HEK293 (cell line): ENCODE measurements around the gene FHIT.

Source experiments
- CTCF ChIA-PET: fragments of 350-600 bp; formaldehyde crosslinking; extraction: SDS; loops from one replicate; lab custom pipeline; 2021; ENCODE audit warnings: antibody characterized with exemption; lab: Yijun Ruan, JAX
- POLR2A ChIA-PET: fragments of 300-600 bp; formaldehyde crosslinking; extraction: SDS; loops from one replicate; lab custom pipeline; 2020; ENCODE audit warnings: antibody characterized with exemption, inconsistent platforms; lab: Yijun Ruan, JAX
- H3K27ac ChIP-seq: fragments of 200-500 bp; sonication (Bioruptor generic); 2 replicates; pipeline ENCODE4 v1.5.1; 2014; ENCODE audit warnings: low read depth, low read length, control low read depth, inconsistent platforms; ENCODE audit errors: extremely low read depth
- H3K36me3 ChIP-seq, 2 experiments: fragments of 200-500 bp in 1 of 2; sonication (Bioruptor generic) in 1 of 2; 1 replicate in 1 of 2; 2 replicates in 1 of 2; pipeline ENCODE4 v1.5.1; 2014 to 2017; ENCODE audit warnings: inconsistent platforms in 2 of 2, low read length in 2 of 2; ENCODE audit not compliant: control insufficient read depth in 2 of 2, insufficient read depth in 1 of 2
- H3K4me1 ChIP-seq: fragments of 200-500 bp; sonication (Bioruptor generic); 2 replicates; pipeline ENCODE4 v1.5.1; 2014; ENCODE audit warnings: mild to moderate bottlenecking, low read length, inconsistent platforms; ENCODE audit not compliant: control insufficient read depth, insufficient read depth
- H3K4me3 ChIP-seq: 2 replicates; pipeline ENCODE4 v1.5.1; 2011; ENCODE audit warnings: low read depth, mild to moderate bottlenecking, control low read depth, low read length, moderate library complexity
- H3K9me3 ChIP-seq: fragments of 200-500 bp; sonication (Bioruptor generic); 2 replicates; pipeline ENCODE4 v1.5.1; 2014; ENCODE audit warnings: low read depth, low read length, inconsistent platforms; ENCODE audit not compliant: control insufficient read depth, insufficient read depth
- BCL6B ChIP-seq: fragments of 450-650 bp; formaldehyde crosslinking; IDR thresholded peaks from 2 replicates; pipeline ENCODE4 v1.5.1; 2017; ENCODE audit warnings: missing biosample characterization, missing genetic modification characterization
- GLI4 ChIP-seq: fragments of 450-650 bp; formaldehyde crosslinking; IDR thresholded peaks from 2 replicates; pipeline ENCODE4 v1.5.1; 2016; ENCODE audit warnings: missing biosample characterization, missing genetic modification characterization
- REPIN1 ChIP-seq: fragments of 450-650 bp; formaldehyde crosslinking; IDR thresholded peaks from 2 replicates; pipeline ENCODE4 v1.5.1; 2017; ENCODE audit warnings: missing biosample characterization, missing genetic modification characterization, low read depth
- TSHZ1 ChIP-seq: fragments of 450-650 bp; formaldehyde crosslinking; IDR thresholded peaks from 2 replicates; pipeline ENCODE4 v1.5.1; 2016; ENCODE audit warnings: missing biosample characterization, missing genetic modification characterization, borderline replicate concordance
- ZBTB21 ChIP-seq: fragments of 450-650 bp; formaldehyde crosslinking; IDR thresholded peaks from 2 replicates; pipeline ENCODE4 v1.5.1; 2017; ENCODE audit warnings: missing biosample characterization, missing genetic modification characterization
- ZBTB26 ChIP-seq: fragments of 450-650 bp; formaldehyde crosslinking; optimal IDR thresholded peaks from 2 replicates; pipeline ENCODE3; 2016; ENCODE audit warnings: missing biosample characterization, mild to moderate bottlenecking, missing genetic modification characterization
- ZNF10 ChIP-seq: fragments of 450-650 bp; formaldehyde crosslinking; IDR thresholded peaks from 2 replicates; pipeline ENCODE4 v1.5.1; 2017; ENCODE audit warnings: missing biosample characterization, missing genetic modification characterization
- ZNF132 ChIP-seq: fragments of 450-650 bp; formaldehyde crosslinking; IDR thresholded peaks from 2 replicates; pipeline ENCODE4 v1.5.1; 2017; ENCODE audit warnings: missing biosample characterization, missing genetic modification characterization, borderline replicate concordance
- ZNF169 ChIP-seq: fragments of 450-650 bp; formaldehyde crosslinking; IDR thresholded peaks from 2 replicates; pipeline ENCODE4 v1.5.1; 2016; ENCODE audit warnings: missing biosample characterization, missing genetic modification characterization
- ZNF221 ChIP-seq: fragments of 450-650 bp; formaldehyde crosslinking; IDR thresholded peaks from 2 replicates; pipeline ENCODE4 v1.5.1; 2017; ENCODE audit warnings: missing biosample characterization, missing genetic modification characterization, borderline replicate concordance
- ZNF239 ChIP-seq: fragments of 450-650 bp; formaldehyde crosslinking; IDR thresholded peaks from 2 replicates; pipeline ENCODE4 v1.5.1; 2016; ENCODE audit warnings: missing biosample characterization, missing genetic modification characterization
- ZNF280D ChIP-seq: fragments of 450-650 bp; formaldehyde crosslinking; IDR thresholded peaks from 2 replicates; pipeline ENCODE4 v1.5.1; 2016; ENCODE audit warnings: missing biosample characterization, missing genetic modification characterization
- ZNF311 ChIP-seq: fragments of 450-650 bp; formaldehyde crosslinking; IDR thresholded peaks from 2 replicates; pipeline ENCODE4 v1.5.1; 2017; ENCODE audit warnings: missing biosample characterization, missing genetic modification characterization, borderline replicate concordance
- ZNF366 ChIP-seq: fragments of 450-650 bp; formaldehyde crosslinking; conservative IDR thresholded peaks from 2 replicates; pipeline ENCODE4 v1.5.1; 2016; ENCODE audit warnings: missing biosample characterization, missing genetic modification characterization
- ZNF449 ChIP-seq: fragments of 450-650 bp; formaldehyde crosslinking; IDR thresholded peaks from 2 replicates; pipeline ENCODE4 v1.5.1; 2017; ENCODE audit warnings: missing biosample characterization, mild to moderate bottlenecking, missing genetic modification characterization, moderate library complexity
- ZNF473 ChIP-seq: fragments of 450-650 bp; formaldehyde crosslinking; IDR thresholded peaks from 2 replicates; pipeline ENCODE4 v1.5.1; 2017; ENCODE audit warnings: missing biosample characterization, missing genetic modification characterization
- ZNF514 ChIP-seq: fragments of 450-650 bp; formaldehyde crosslinking; IDR thresholded peaks from 2 replicates; pipeline ENCODE4 v1.5.1; 2016; ENCODE audit warnings: missing biosample characterization, missing genetic modification characterization
- ZNF704 ChIP-seq: fragments of 450-650 bp; formaldehyde crosslinking; IDR thresholded peaks from 2 replicates; pipeline ENCODE4 v1.5.1; 2016; ENCODE audit warnings: missing biosample characterization, missing genetic modification characterization
- ZNF830 ChIP-seq: fragments of 450-650 bp; IDR thresholded peaks from 2 replicates; pipeline ENCODE4 v1.5.0; 2018; ENCODE audit warnings: missing biosample characterization, missing genetic modification characterization, low read depth, mild to moderate bottlenecking, moderate library complexity
- ZNF843 ChIP-seq: fragments of 450-650 bp; formaldehyde crosslinking; IDR thresholded peaks from 2 replicates; pipeline ENCODE4 v1.5.1; 2016; ENCODE audit warnings: missing biosample characterization, missing genetic modification characterization

Gene FHIT

GRCh38 chr3:60772584-60772983 lies 478.7 kb downstream of the FHIT start (continued):
- TF ChIP-seq ZBTB26 (no peak), ZNF449 (tag by site-specific recombination) (no peak), ZNF280D (tag by site-specific recombination) (no peak), ZNF221 (tag by site-specific recombination) (no peak), BCL6B (tag by site-specific recombination) (no peak)

GRCh38 chr3:60771766-60772165 lies 479.5 kb downstream of the FHIT start:
- CTCF ChIA-PET: no interaction called here
- TF ChIP-seq ZBTB21 (tag by site-specific recombination) (no peak), ZNF169 (tag by site-specific recombination) (no peak), ZNF704 (tag by site-specific recombination) (no peak), ZNF366 (tag by site-specific recombination) (no peak), ZNF473 (no peak), ZNF830 (tag by site-specific recombination) (no peak), ZNF311 (tag by site-specific recombination) (no peak)
- TF ChIP-seq, all 188 proteins: peak for 0
- Histone ChIP-seq H3K36me3 (no peaks in the 10 kb centered on the region), H3K9me3 (no peaks in the 10 kb centered on the region), H3K4me3 (no peak overlapping the region), H3K27ac (no peak overlapping the region), H3K4me1 (no peaks in the 10 kb centered on the region)
- POLR2A ChIA-PET: no interaction called here

- POLR2A ChIA-PET: no interaction called here
- H3K27ac ChIP-seq: no peak overlapping the region
- CTCF ChIA-PET: no interaction called here
- H3K9me3 ChIP-seq: no peaks in the 10 kb centered on the region
- H3K4me1 ChIP-seq: no peaks in the 10 kb centered on the region
- no peaks in the 10 kb centered on the region for H3K36me3 ChIP-seq
- no peak overlapping the region for H3K4me3 ChIP-seq
- TF ChIP-seq ZNF10 (tag by site-specific recombination) (no peak), ZNF239 (tag by site-specific recombination) (no peak), ZNF473 (no peak), ZNF132 (tag by site-specific recombination) (no peak), REPIN1 (tag by site-specific recombination) (no peak), ZNF514 (tag by site-specific recombination) (no peak), ZBTB26 (no peak), ZNF843 (tag by site-specific recombination) (no peak), TSHZ1 (tag by site-specific recombination) (no peak), GLI4 (tag by site-specific recombination) (no peak)
Observed at GRCh38 chr3:60770532-60770931, 480.7 kb downstream of the FHIT start.
